K562 (cell line): Measurements from ENCODE around the gene TRIP10. TPM values are rescaled to one million over a fixed set of nuclear protein-coding genes. Genes with fewer than 3 reads are reported as not detected.

Experiments
- ATAC-seq: fragments of 200-7000 bp; cut with Tn5 transposase; 3 replicates; pipeline ENCODE4 v1.9.1; 2020; ENCODE audit warnings: moderate library complexity
- BruUV-seq: library from RNA; stranded (reverse); fragments of 400-500 nt; replicated peaks from 2 replicates; lab custom pipeline; 2021; lab: Mats Ljungman, UMichigan
- CTCF ChIA-PET: fragments of 300-600 bp; formaldehyde crosslinking; extraction: SDS; loops from one replicate; lab custom pipeline; 2021; ENCODE audit warnings: low intra/inter-chr PET ratio; lab: Yijun Ruan, JAX
- POLR2A ChIA-PET: fragments of 300-600, 350-650 bp; sonication (Branson Sonifier 250); formaldehyde crosslinking; extraction: SDS; loops from one replicate; lab custom pipeline; 2021; ENCODE audit warnings: antibody characterized with exemption, inconsistent platforms; lab: Yijun Ruan, JAX
- DNase-seq, 4 experiments: peaks; one replicate each; pipeline versions ENCODE4 v3.0.0 to v3.0.0-alpha.2; 2011 to 2018; ENCODE audit warnings: low spot score in 3 of 4, mixed read lengths in 3 of 4; ENCODE audit errors: extremely low read depth in 1 of 4
- FAIRE-seq: peaks from 2 replicates; lab custom pipeline; 2011; peaks lifted over from hg19 to GRCh38; lab: Jason Lieb, UNC
- H2AFZ ChIP-seq: 2 replicates; pipeline ENCODE4 v1.6.0; 2011; ENCODE audit warnings: low read depth, low read length, control low read depth, inconsistent platforms
- H3K27ac ChIP-seq: fragments of 200-600 bp; 3 replicates; pipeline ENCODE4 v1.8.0; 2011; ENCODE audit warnings: low read depth, mild to moderate bottlenecking, control low read depth, inconsistent platforms, low read length, moderate library complexity, mixed read lengths; ENCODE audit errors: extremely low read depth
- H3K27me3 ChIP-seq, 2 experiments: fragments of 300-600 bp in 1 of 2; 2 replicates in 1 of 2; 3 replicates in 1 of 2; pipeline versions ENCODE4 v1.6.0 to v1.8.0; 2011; ENCODE audit warnings: inconsistent platforms in 2 of 2, low read length in 2 of 2, mild to moderate bottlenecking in 1 of 2, mixed read lengths in 1 of 2, moderate library complexity in 1 of 2; ENCODE audit not compliant: control insufficient read depth in 2 of 2, insufficient read depth in 2 of 2
- H3K36me3 ChIP-seq: fragments of 300-600 bp; 3 replicates; pipeline ENCODE4 v1.8.0; 2011; ENCODE audit warnings: mild to moderate bottlenecking, low read length, inconsistent platforms; ENCODE audit not compliant: control insufficient read depth, insufficient read depth
- H3K4me1 ChIP-seq, 2 experiments: fragments of 200-600 bp in 1 of 2; replicated peaks in 1 of 2; 2 replicates in 1 of 2; 3 replicates in 1 of 2; pipeline versions ENCODE4 v1.5.1 to v1.8.0; 2011; ENCODE audit warnings: inconsistent platforms in 2 of 2, low read length in 2 of 2, mild to moderate bottlenecking in 1 of 2, mixed read lengths in 1 of 2, moderate library complexity in 1 of 2; ENCODE audit not compliant: control insufficient read depth in 2 of 2, insufficient read depth in 2 of 2
- H3K4me2 ChIP-seq: 2 replicates; pipeline ENCODE4 v1.6.1; 2011; ENCODE audit warnings: low read length, control low read depth, inconsistent platforms, mixed read lengths; ENCODE audit not compliant: insufficient read depth
- H3K4me3 ChIP-seq: fragments of 200-600 bp; sonication (generic), shearing (Covaris generic); 2 replicates; pipeline ENCODE4 v1.5.1; 2016; ENCODE audit warnings: control low read depth, inconsistent platforms
- H3K79me2 ChIP-seq: fragments of 200-600 bp; 3 replicates; pipeline ENCODE4 v1.8.0; 2011; ENCODE audit warnings: low read length, inconsistent platforms; ENCODE audit not compliant: control insufficient read depth, insufficient read depth
- H3K9ac ChIP-seq, 2 experiments: 2 replicates each; pipeline versions ENCODE4 v1.6.0 to v1.6.1; 2011; ENCODE audit warnings: low read depth in 2 of 2, low read length in 2 of 2, control low read depth in 1 of 2, inconsistent platforms in 1 of 2, mild to moderate bottlenecking in 1 of 2, mixed read lengths in 1 of 2; ENCODE audit not compliant: insufficient read depth in 1 of 2
- H3K9me1 ChIP-seq: one replicate; pipeline ENCODE4 v1.6.0; 2011; ENCODE audit warnings: inconsistent platforms, mild to moderate bottlenecking, low read length, moderate library complexity; ENCODE audit not compliant: control insufficient read depth, insufficient read depth
- H3K9me3 ChIP-seq: replicated peaks from 2 replicates; pipeline ENCODE4 v1.5.1; 2011; ENCODE audit warnings: low read depth, low read length, inconsistent platforms; ENCODE audit not compliant: control insufficient read depth, insufficient read depth
- H4K20me1 ChIP-seq: replicated peaks from 2 replicates; pipeline ENCODE4 v1.6.1; 2011; ENCODE audit warnings: low read length, inconsistent platforms, mixed read lengths; ENCODE audit not compliant: control insufficient read depth, insufficient read depth
- C11orf30 ChIP-seq: fragments of 450-650 bp; IDR thresholded peaks from 2 replicates; pipeline ENCODE4 v1.6.1; 2016; ENCODE audit warnings: low read depth, mild to moderate bottlenecking
- CBX8 ChIP-seq: fragments of 200-600 bp; sonication (generic); IDR thresholded peaks from 2 replicates; pipeline ENCODE4 v1.6.1; 2012; ENCODE audit warnings: borderline replicate concordance, mixed run types, low read depth, mild to moderate bottlenecking, moderate library complexity, mixed read lengths, low read length, control low read depth, inconsistent platforms; ENCODE audit not compliant: poor library complexity, severe bottlenecking; ENCODE audit errors: extremely low read depth
- HDGF ChIP-seq: fragments of 450-650 bp; IDR thresholded peaks from 2 replicates; pipeline ENCODE4 v1.6.1; 2016
- KLF16 ChIP-seq: IDR thresholded peaks from 2 replicates; pipeline ENCODE4 v1.6.1; 2016; ENCODE audit warnings: antibody characterized with exemption
- MCM3 ChIP-seq: fragments of 450-650 bp; IDR thresholded peaks from 2 replicates; pipeline ENCODE4 v1.6.1; 2016
- MLX ChIP-seq, 2 experiments: fragments of 450-650 bp in 1 of 2; sonication (generic) in 1 of 2; formaldehyde crosslinking; conservative IDR thresholded peaks; 2 replicates each; pipeline versions ENCODE4 v1.4.0 to v1.8.1; 2020 to 2022; ENCODE audit warnings: mild to moderate bottlenecking in 1 of 2, missing genetic modification reagents in 1 of 2
- MXD1 ChIP-seq: fragments of 250-450 bp; sonication (Bioruptor Pico); IDR thresholded peaks from 2 replicates; pipeline ENCODE4 v1.8.0; 2021; ENCODE audit warnings: borderline replicate concordance, mild to moderate bottlenecking, moderate library complexity; ENCODE audit not compliant: poor library complexity, severe bottlenecking
- MYNN ChIP-seq, 2 experiments: sonication (generic); formaldehyde crosslinking in 1 of 2; IDR thresholded peaks; 2 replicates each; pipeline versions ENCODE4 v1.5.0 to v1.6.1; 2016 to 2020; ENCODE audit warnings: antibody characterized with exemption in 1 of 2, missing genetic modification reagents in 1 of 2
- RBFOX2 ChIP-seq: fragments of 200-400 bp; formaldehyde crosslinking; IDR thresholded peaks from 2 replicates; pipeline ENCODE4 v1.6.1; 2017; ENCODE audit warnings: low read depth, mild to moderate bottlenecking, low read length, moderate library complexity
- SMAD2 ChIP-seq: fragments of 150-350 bp; IDR thresholded peaks from 2 replicates; pipeline ENCODE4 v1.6.1; 2014; ENCODE audit warnings: low read depth, mild to moderate bottlenecking, low read length
- USF2 ChIP-seq: sonication (generic); formaldehyde crosslinking; IDR thresholded peaks from 2 replicates; pipeline ENCODE4 v1.5.0; 2020; ENCODE audit warnings: missing genetic modification reagents
- ZBTB17 ChIP-seq: fragments of 450-650 bp; formaldehyde crosslinking; IDR thresholded peaks from 2 replicates; pipeline ENCODE4 v1.4.0; 2020; ENCODE audit warnings: mild to moderate bottlenecking
- ZNF121 ChIP-seq: sonication (generic); formaldehyde crosslinking; conservative IDR thresholded peaks from 2 replicates; pipeline ENCODE4 v1.8.0; 2022; ENCODE audit warnings: missing genetic modification reagents
- ZNF354B ChIP-seq: fragments of 250-450 bp; sonication (Bioruptor Pico); IDR thresholded peaks from 2 replicates; pipeline ENCODE4 v1.4.0; 2020
- ZNF398 ChIP-seq: fragments of 250-450 bp; sonication (Bioruptor Pico); IDR thresholded peaks from 2 replicates; pipeline ENCODE4 v1.8.0; 2021; ENCODE audit warnings: moderate library complexity, mild to moderate bottlenecking, inconsistent platforms
- WGBS: fragments of 100-300 bp; shearing (Covaris generic); methylation state at CpG from one replicate; pipeline ENCODE4 v1.1.6; 2016; ENCODE audit warnings: low coverage, mixed read lengths; ENCODE audit not compliant: insufficient coverage; ENCODE audit errors: missing lambda C conversion rate; 5-methylcytosine and 5-hydroxymethylcytosine counted together
- in situ Hi-C: fragments of 300-500 bp; cut with MboI; formaldehyde crosslinking; loops from 4 replicates; pipeline ENCODE4 v1.15.0; 2018; ENCODE audit warnings: inconsistent platforms, mixed read lengths
- intact Hi-C: fragments of 100-400 bp; cut with micrococcal nuclease; formaldehyde crosslinking; loops from 2 replicates; pipeline ENCODE4 v1.14.2; 2022
- polyA plus RNA-seq, 8 experiments: library from polyadenylated mRNA; depleted of rRNA in 4 of 8; stranded (reverse) in 5 of 8; unstranded in 3 of 8; fragments of >200 nt; fragmentation: Nextera tagmentation in 2 of 8; fragmentation: Illumina TruSeq in 1 of 8; extraction: Ambion mirVana in 2 of 8; extraction: Trizol in 1 of 8; gene quantifications; 2 replicates each; pipeline versions ENCODE4 v1.2.1 to v1.2.3, GENCODE V29; 2011 to 2014; ENCODE audit warnings: inconsistent platforms in 1 of 8, missing spikeins in 1 of 8
- total RNA-seq, 7 experiments: library from RNA; depleted of rRNA in 6 of 7; stranded (reverse); fragments of >200 nt in 6 of 7; fragmentation: Illumina TruSeq in 2 of 7; extraction: Trizol in 2 of 7; gene quantifications; 2 replicates each; pipeline versions ENCODE4 v1.2.1 to v1.2.3, GENCODE V29; 2011 to 2021; ENCODE audit warnings: low replicate concordance in 1 of 7

Gene TRIP10
- total and polyA plus RNA-seq, 9 of the 15 experiments (the other 6 are each of a cell fraction or from before 2014, with no cell fraction given) = 1.2 to 66.8 (median 36.1) TPM

- H3K4me3 ChIP-seq = no peak overlapping the region; the same call in 1 of the 2 replicates
- H3K9me3 ChIP-seq = no peaks in the 10 kb centered on the region
- peaks cover 46 to 70% of the 10 kb centered on the region in 2 experiments for H3K4me1 ChIP-seq
- ChIA-PET CTCF (interaction anchor here (1.1 to 2.8 kb wide), 2 partner anchors 125 to 222 kb away, joined by 3 to 16 read pairs; no protein-coding TSS in a partner anchor), POLR2A (interaction anchor here (0.7 to 1.9 kb wide), 18 partner anchors 9 to 361 kb away, joined by 3 to 7 read pairs (median 3); partner anchors contain the start of gene TNFSF9)
- H3K4me2 ChIP-seq = peak overlapping the region; percentile 81
- no peaks in the 10 kb centered on the region for H3K9me1 ChIP-seq
- intact Hi-C loops (loop anchor here (1.0 to 10.0 kb wide), 7 partner anchors 15 to 223 kb away; partner anchors contain the start of genes SH2D3A and VAV1), in situ Hi-C loops (no loop called here)
- peaks cover 44% of the 10 kb centered on the region for H3K79me2 ChIP-seq
- peak overlapping the region; percentile 57 to 92; a peak in 3 of 4 replicates for H3K9ac ChIP-seq
- H4K20me1 ChIP-seq = no peaks in the 10 kb centered on the region
- DNase-seq (peak in 3 of 4 experiments; percentile 32 to 88 (median 64)), FAIRE-seq (peak; percentile 100), ATAC-seq (peak; percentile 47)
- H3K27ac ChIP-seq = peak overlapping the region; percentile 78
- peak overlapping the region; percentile 87 for H2AFZ ChIP-seq
- no peaks in the 10 kb centered on the region for H3K27me3 ChIP-seq
- BruUV-seq = no TSS peak
- peaks cover 25% of the 10 kb centered on the region; the same call in 1 of the 3 replicates for H3K36me3 ChIP-seq
- 7% methylated on average over 13 of the region's 13 CpGs for WGBS
- TF ChIP-seq CBX8 (no peak), HDGF (peak; percentile 82; the same call in 1 of the 2 replicates), MYNN (IDR thresholded peaks at IDR 0.05) (no peak), MYNN (CRISPR knock-in tag; IDR thresholded peaks at IDR 0.05) (no peak), ZNF398 (no peak), MLX (CRISPR knock-in tag; conservative IDR thresholded peaks at IDR 0.05) (0 out of 4 replicates have a peak, but pooled peaks of 1 of the 2 experiments have one; percentile 49), MCM3 (no peak), SMAD2 (no peak), RBFOX2 (no peak), MXD1 (CRISPR knock-in tag) (no peak), ZBTB17 (CRISPR knock-in tag) (peak; percentile 67), USF2 (CRISPR knock-in tag) (no peak), KLF16 (0 out of 2 replicates have a peak, but pooled peaks have one; percentile 2), C11orf30 (no peak), ZNF354B (peak; percentile 21; the same call in 1 of the 2 replicates), ZNF121 (CRISPR knock-in tag) (no peak)
Observed at GRCh38 chr19:6737873-6738786, 1.4 kb upstream of the TRIP10 start.
